ENCODE measurements around the gene KCNJ14. TPM values are rescaled to one million over a fixed set of nuclear protein-coding genes. Genes with fewer than 3 reads are reported as not detected.

Gene KCNJ14
- total RNA-seq, 4 donors from 2014 or later: 0.42 to 0.86 (median 0.51) TPM

GRCh38 chr19:48441360-48442050 is 13.9 kb upstream of the KCNJ14 start:
- Histone ChIP-seq H3K27ac (replicated peaks in 1 of 4) (no peak overlapping the region), H3K9me3 (no peaks in the 10 kb centered on the region), H3K4me1 (peaks cover 20 to 35% (median 26%) of the 10 kb centered on the region in 4 donors), H3K4me3 (no peak overlapping the region), H3K27me3 (peaks cover 4 to 76% (median 24%) of the 10 kb centered on the region in 4 donors), H3K36me3 (peaks cover 0 to 3% (median 0%) of the 10 kb centered on the region in 4 donors)
- WGBS: 94% methylated on average over 14 of the region's 20 CpGs
- DNase-seq (ENCODE audit: extremely low spot score): no peak
- no peak for TF ChIP-seq POLR2A (IDR thresholded peaks at IDR 0.05; ENCODE audit: low read depth)
- no peak for TF ChIP-seq CTCF (IDR thresholded peaks at IDR 0.05)
- TF ChIP-seq EP300 (IDR thresholded peaks at IDR 0.05): no peak
- TF ChIP-seq POLR2AphosphoS5 (IDR thresholded peaks at IDR 0.05): no peak
- intact Hi-C loops (cut with DNase I): no loop called here

- H3K4me1 ChIP-seq: peaks cover 22 to 38% (median 31%) of the 10 kb centered on the region in 4 donors
- no peak for TF ChIP-seq EP300 (IDR thresholded peaks at IDR 0.05)
- H3K27ac ChIP-seq (replicated peaks in 1 of 4): no peak overlapping the region
- peaks cover 2 to 10% (median 4%) of the 10 kb centered on the region in 4 donors for H3K36me3 ChIP-seq
- DNase-seq (ENCODE audit: extremely low spot score): no peak
- no peaks in the 10 kb centered on the region for H3K9me3 ChIP-seq
- 65% methylated on average over 33 of the region's 94 CpGs for WGBS
- peaks cover 4 to 67% (median 24%) of the 10 kb centered on the region in 4 donors for H3K27me3 ChIP-seq
- intact Hi-C loops (cut with DNase I): no loop called here
- no peak overlapping the region for H3K4me3 ChIP-seq
Measured at GRCh38 chr19:48442116-48443035, 13.0 kb upstream of the KCNJ14 start.

DNA sequence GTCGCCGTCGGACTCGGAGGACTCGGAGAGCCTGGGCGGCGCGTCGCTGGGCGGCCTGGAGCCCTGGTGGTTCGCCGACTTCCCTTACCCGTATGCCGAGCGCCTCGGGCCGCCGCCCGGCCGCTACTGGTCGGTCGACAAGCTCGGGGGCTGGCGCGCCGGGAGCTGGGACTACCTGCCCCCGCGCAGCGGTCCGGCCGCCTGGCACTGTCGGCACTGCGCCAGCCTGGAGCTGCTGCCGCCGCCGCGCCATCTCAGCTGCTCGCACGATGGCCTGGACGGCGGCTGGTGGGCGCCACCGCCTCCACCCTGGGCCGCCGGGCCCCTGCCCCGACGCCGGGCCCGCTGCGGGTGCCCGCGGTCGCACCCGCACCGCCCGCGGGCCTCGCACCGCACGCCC is 12.1 kb upstream of the KCNJ14 start:
- peaks cover 22 to 38% (median 31%) of the 10 kb centered on the region in 4 donors for H3K4me1 ChIP-seq
- no peaks in the 10 kb centered on the region for H3K9me3 ChIP-seq
- DNase-seq (ENCODE audit: extremely low spot score): no peak
- no peak overlapping the region for H3K27ac ChIP-seq (replicated peaks in 1 of 4)
- H3K4me3 ChIP-seq: peak overlapping the region; percentile 85 to 96 (median 89)
- no CpG with 5 or more reads among the region's 60 CpGs for WGBS
- peaks cover 5 to 19% (median 12%) of the 10 kb centered on the region in 4 donors for H3K36me3 ChIP-seq
- H3K27me3 ChIP-seq: peaks cover 4 to 59% (median 24%) of the 10 kb centered on the region in 4 donors
- intact Hi-C loops (cut with DNase I): no loop called here
- TF ChIP-seq EP300 (IDR thresholded peaks at IDR 0.05) (no peak), POLR2A (IDR thresholded peaks at IDR 0.05; ENCODE audit: low read depth) (no peak), POLR2AphosphoS5 (IDR thresholded peaks at IDR 0.05) (no peak), CTCF (IDR thresholded peaks at IDR 0.05) (no peak)

- no peak for TF ChIP-seq EP300 (IDR thresholded peaks at IDR 0.05)
- no peak for TF ChIP-seq CTCF (IDR thresholded peaks at IDR 0.05)
- no peak for TF ChIP-seq POLR2AphosphoS5 (IDR thresholded peaks at IDR 0.05)
- TF ChIP-seq POLR2A (IDR thresholded peaks at IDR 0.05; ENCODE audit: low read depth): no peak
- Histone ChIP-seq H3K4me1 (peaks cover 22 to 38% (median 31%) of the 10 kb centered on the region in 4 donors), H3K9me3 (no peaks in the 10 kb centered on the region), H3K27ac (replicated peaks in 1 of 4) (no peak overlapping the region), H3K36me3 (peaks cover 7 to 24% (median 17%) of the 10 kb centered on the region in 4 donors), H3K4me3 (peak overlapping the region; percentile 85 to 96 (median 89)), H3K27me3 (peaks cover 4 to 54% (median 24%) of the 10 kb centered on the region in 4 donors)
- no peak for DNase-seq (ENCODE audit: extremely low spot score)
- WGBS: 19% methylated on average over 11 of the region's 45 CpGs
- intact Hi-C loops (cut with DNase I): no loop called here
Measured at GRCh38 chr19:48443731-48444128, 11.6 kb upstream of the KCNJ14 start.
